GM18873 (cell line): ENCODE results near the gene STAT4.

Experiments used
- ATAC-seq: cut with Tn5 transposase; IDR thresholded peaks from one replicate; pipeline ENCODE4 v1.9.1; 2021; ENCODE audit warnings: mild to moderate bottlenecking, moderate library complexity, moderate number of reproducible peaks; ENCODE audit not compliant: unreplicated experiment, low FRiP score

STAT4 gene

GRCh38 chr2:190980630-190981209 is 170.1 kb downstream of the STAT4 start:
- ATAC-seq: no peak

- no peak for ATAC-seq
Observed at GRCh38 chr2:190979906-190980629, 170.7 kb downstream of the STAT4 start.
